Heart right ventricle (tissue), 16 donors: ENCODE measurements around the gene SULF2. TPM values are rescaled to one million over a fixed set of nuclear protein-coding genes. Genes with fewer than 3 reads are reported as not detected.

Experiments used
- ATAC-seq, 8 donors: fragments of 200-7000 bp; cut with Tn5 transposase; one replicate each; pipeline ENCODE4 v1.9.1; 2020; ENCODE audit warnings: mild to moderate bottlenecking in 8 of 8, moderate library complexity in 8 of 8, moderate number of reproducible peaks in 1 of 8
- DNase-seq, 2 donors: peaks; one replicate each; pipeline ENCODE4 v3.0.0-alpha.2; 2020
- H3K27ac ChIP-seq, 10 donors: fragments of 200-600 bp; sonication (generic) in 2 of 10; one replicate each; pipeline versions ENCODE4 v1.5.0 to v1.8.0; 2020 to 2022; ENCODE audit warnings: mild to moderate bottlenecking in 3 of 10
- H3K27me3 ChIP-seq, 7 donors: fragments of 200-600 bp; one replicate each; pipeline ENCODE4 v1.8.0; 2021 to 2022; ENCODE audit warnings: mild to moderate bottlenecking in 2 of 7
- H3K36me3 ChIP-seq, 9 donors: fragments of 200-600 bp; sonication (generic) in 1 of 9; one replicate each; pipeline versions ENCODE4 v1.5.0 to v1.8.0; 2020 to 2022; ENCODE audit warnings: mild to moderate bottlenecking in 2 of 9
- H3K4me1 ChIP-seq, 9 donors: fragments of 200-600 bp; sonication (generic) in 1 of 9; one replicate each; pipeline versions ENCODE4 v1.5.0 to v1.8.0; 2020 to 2022; ENCODE audit warnings: mild to moderate bottlenecking in 4 of 9
- H3K4me3 ChIP-seq, 10 donors: fragments of 200-600 bp; sonication (generic) in 2 of 10; one replicate each; pipeline versions ENCODE4 v1.5.0 to v1.8.0; 2020 to 2022; ENCODE audit warnings: mild to moderate bottlenecking in 7 of 10, moderate library complexity in 2 of 10
- H3K9me3 ChIP-seq, 11 donors: fragments of 200-600 bp in 10 of 11; sonication (generic) in 2 of 11; one replicate each; pipeline versions ENCODE4 v1.5.0 to v1.8.0; 2013 to 2022; ENCODE audit warnings: mild to moderate bottlenecking in 2 of 11, control low read depth in 1 of 11, moderate library complexity in 1 of 11
- WGBS, 2 donors: extraction: QIAGEN DNeasy Blood & Tissue Kit; methylation state at CpG; one replicate each; pipeline ENCODE4 v1.1.7; 2013; ENCODE audit warnings: inconsistent platforms in 1 of 2; 5-methylcytosine and 5-hydroxymethylcytosine counted together
- intact Hi-C, 10 donors: fragments of 100-400 bp; cut with DNase I; formaldehyde crosslinking; loops; one replicate each; pipeline versions ENCODE4 v1.11.1 to v1.14.2; 2022
- polyA plus RNA-seq, 2 donors: library from polyadenylated mRNA; stranded (reverse); fragments of 200-250 nt; gene quantifications; one replicate each; pipeline ENCODE4 v1.2.3, GENCODE V29; 2013
- total RNA-seq, 10 donors: library from RNA; stranded (reverse); fragmentation: NEBNext Ultra II Directional in 3 of 10; extraction: Animal tissue kit (Norgen Biotek cat#: 25700) in 3 of 10; gene quantifications; one replicate each; pipeline versions ENCODE4 v1.2.1 to v1.2.4, GENCODE V29; 2021 to 2023
- TF ChIP-seq, protein P1 (sequence below), 9 donors: fragments of 200-600 bp; sonication (generic) in 2 of 9; IDR thresholded peaks; one replicate each; pipeline versions ENCODE4 v1.5.0 to v1.8.0; 2021 to 2022; ENCODE audit warnings: antibody characterized with exemption in 9 of 9, mild to moderate bottlenecking in 5 of 9, moderate library complexity in 1 of 9
- donor health status: Arrhythmogenic right ventricular cardiomyopathy.
- donor health status: ischemic (EF 13 %, LVEDD 7.1; RV severe dilation, severe dysfunction).
- donor health status: healthy with polysubstance abuse.
- donor health status: DM: no; HTN: yes; CAD: no.
- donor health status: DM: no; HTN: no; CAD: no.
- donor health status: ischemic (EF 25% LVEDD 6.9; RV normal size, moderate dysfunction).
- donor health status: ischemic (EF 25% LVEDD 5.7; RV mildly dilated, moderate dysfunction).
- donor health status: healthy.
- donor health status: DM: yes; HTN: yes; CAD: no.
- donor health status: Ischemic cardiomyopathy.
- donor health status: ischemic (EF 35%, LVEDD 5.7; RV mildly dilated, moderate dysfunction).
- donor health status: nonischemic (EF 11% LVEDD 7.7; RV severe dilation, severe dysfunction).
- donor health status: DM: yes; HTN: yes; CAD: no.
- donor health status: PGD.
- donor health status: ischemic (EF 29% LVEDD 5.4; RV normal size, mild dysfunction).
- donor health status: nonischemic (EF 23%, LVEDD 6.1; RV moderate dilation, normal function).

The SULF2 gene
- total and polyA plus RNA-seq, 12 donors, result 16.7 to 40.6 (median 26.4) TPM

DNA sequence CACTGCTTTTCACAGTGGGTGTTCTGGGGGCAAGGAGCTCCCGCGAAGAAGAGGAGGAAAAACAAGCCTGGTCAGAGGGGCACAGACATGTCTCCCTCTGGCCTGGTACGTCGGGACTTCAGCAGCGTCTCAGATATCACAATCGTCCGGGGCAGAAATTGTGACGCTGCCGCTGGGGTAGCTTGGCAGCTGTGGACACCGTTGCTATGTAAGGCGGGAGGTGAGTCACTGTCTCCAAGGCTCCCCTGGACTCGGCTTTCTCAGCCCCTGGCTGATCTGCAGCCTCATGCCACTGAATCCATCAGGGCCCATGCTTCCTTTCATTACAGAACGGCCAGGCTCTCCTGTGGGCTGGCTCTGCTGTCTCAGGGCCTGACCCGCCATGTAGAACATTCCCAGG, 98.7 kb downstream of the SULF2 start:
- no peak overlapping the region for H3K27ac ChIP-seq
- intact Hi-C loops, result loop anchor here in 3 of 10 donors (10.0 kb wide), 2 partner anchors 98 to 608 kb away; partner anchors contain the start of gene SULF2 (in 2 of the 3)
- ATAC-seq, result no peak

DNA sequence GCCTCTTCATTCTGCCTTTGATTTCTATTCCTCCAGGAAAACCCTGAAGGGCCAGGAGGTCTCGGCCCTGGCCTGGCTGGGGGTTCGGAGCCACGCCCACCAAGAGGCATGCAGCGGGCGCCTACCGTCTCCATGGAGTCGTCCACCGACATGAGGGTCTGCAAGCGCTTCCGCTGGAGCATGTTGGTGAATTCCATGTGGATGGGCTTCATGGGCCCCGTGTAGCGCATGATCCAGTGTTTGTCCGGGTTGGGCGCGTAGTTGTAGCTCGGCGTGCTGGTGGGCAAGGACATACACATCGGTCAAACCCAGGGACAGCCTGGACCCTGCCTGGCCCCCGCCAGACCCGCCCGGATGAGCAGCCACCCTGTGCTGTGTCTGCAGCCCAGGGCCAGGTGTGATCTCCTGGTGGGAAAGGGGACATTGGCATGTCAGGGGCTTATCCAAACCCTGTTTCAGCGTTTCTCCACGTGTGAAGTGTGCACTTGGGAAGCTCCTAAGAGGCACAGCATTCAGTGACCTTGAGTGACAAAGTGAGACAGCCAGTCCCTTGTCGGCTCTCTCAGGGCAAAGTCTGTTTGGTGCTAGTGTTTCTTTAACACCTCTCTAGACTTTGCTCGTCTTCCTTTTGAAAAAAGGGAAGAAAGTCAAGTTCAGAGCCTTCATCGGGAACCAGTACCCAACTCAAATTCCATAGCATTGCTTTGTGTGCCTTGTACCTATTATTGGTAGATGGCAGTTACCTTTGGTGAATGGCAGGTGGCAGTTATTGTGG, 100.8 kb downstream of the SULF2 start:
- TF ChIP-seq, protein P1, sequence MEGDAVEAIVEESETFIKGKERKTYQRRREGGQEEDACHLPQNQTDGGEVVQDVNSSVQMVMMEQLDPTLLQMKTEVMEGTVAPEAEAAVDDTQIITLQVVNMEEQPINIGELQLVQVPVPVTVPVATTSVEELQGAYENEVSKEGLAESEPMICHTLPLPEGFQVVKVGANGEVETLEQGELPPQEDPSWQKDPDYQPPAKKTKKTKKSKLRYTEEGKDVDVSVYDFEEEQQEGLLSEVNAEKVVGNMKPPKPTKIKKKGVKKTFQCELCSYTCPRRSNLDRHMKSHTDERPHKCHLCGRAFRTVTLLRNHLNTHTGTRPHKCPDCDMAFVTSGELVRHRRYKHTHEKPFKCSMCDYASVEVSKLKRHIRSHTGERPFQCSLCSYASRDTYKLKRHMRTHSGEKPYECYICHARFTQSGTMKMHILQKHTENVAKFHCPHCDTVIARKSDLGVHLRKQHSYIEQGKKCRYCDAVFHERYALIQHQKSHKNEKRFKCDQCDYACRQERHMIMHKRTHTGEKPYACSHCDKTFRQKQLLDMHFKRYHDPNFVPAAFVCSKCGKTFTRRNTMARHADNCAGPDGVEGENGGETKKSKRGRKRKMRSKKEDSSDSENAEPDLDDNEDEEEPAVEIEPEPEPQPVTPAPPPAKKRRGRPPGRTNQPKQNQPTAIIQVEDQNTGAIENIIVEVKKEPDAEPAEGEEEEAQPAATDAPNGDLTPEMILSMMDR (IDR thresholded peaks at IDR 0.05), result no peak
- H3K36me3 ChIP-seq, result peaks cover 0 to 52% (median 5%) of the 10 kb centered on the region in 9 donors
- DNase-seq (no peak), ATAC-seq (no peak)
- 92 to 93% methylated on average over 26 of the region's 26 CpGs for WGBS, 2 donors
- peaks cover 0 to 1% (median 0%) of the 10 kb centered on the region in 11 donors for H3K9me3 ChIP-seq
- no peak overlapping the region for H3K4me3 ChIP-seq
- intact Hi-C loops, result loop anchor here in 5 of 10 donors (5.0 to 10.0 kb wide), 4 partner anchors 98 to 610 kb away; partner anchors contain the start of gene SULF2 (in 3 of the 5)
- no peak overlapping the region for H3K27ac ChIP-seq
- peaks cover 9 to 30% (median 20%) of the 10 kb centered on the region in 9 donors for H3K4me1 ChIP-seq
- H3K27me3 ChIP-seq, result no peaks in the 10 kb centered on the region

More for the DNA sequence above, 98.7 kb downstream of the SULF2 start:
- TF ChIP-seq, protein P1 (IDR thresholded peaks at IDR 0.05), result no peak
- DNase-seq, result no peak
- Histone ChIP-seq H3K4me1 (peaks cover 8 to 20% (median 16%) of the 10 kb centered on the region in 9 donors), H3K27me3 (no peaks in the 10 kb centered on the region), H3K4me3 (no peak overlapping the region), H3K36me3 (peaks cover 0 to 59% (median 6%) of the 10 kb centered on the region in 9 donors), H3K9me3 (peaks cover 0 to 17% (median 12%) of the 10 kb centered on the region in 11 donors)
- 77 to 82% methylated on average over 14 of the region's 14 CpGs for WGBS, 2 donors

DNA sequence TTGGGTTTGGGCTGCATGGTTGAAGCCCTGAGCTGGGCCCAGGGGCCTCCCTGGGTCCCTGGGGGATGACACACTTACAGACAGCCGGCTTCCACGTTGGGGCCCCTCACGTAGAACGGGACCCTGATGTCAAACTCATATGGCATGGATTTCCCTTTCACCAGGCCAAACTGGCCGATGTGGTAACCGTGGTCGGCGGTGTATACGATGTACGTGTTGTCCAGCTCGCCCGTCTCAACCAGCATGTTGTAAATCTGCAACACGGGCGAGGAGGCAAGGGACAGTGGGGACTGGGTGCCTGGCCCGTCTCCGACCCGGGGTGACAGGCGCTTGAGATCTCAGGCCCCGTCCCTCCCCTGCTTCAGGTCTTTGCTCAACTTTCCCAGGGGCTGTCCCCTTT, 102.4 kb downstream of the SULF2 start:
- Histone ChIP-seq H3K9me3 (peaks cover 0 to 3% (median 0%) of the 10 kb centered on the region in 11 donors), H3K4me3 (no peak overlapping the region), H3K36me3 (peaks cover 0 to 47% (median 0%) of the 10 kb centered on the region in 9 donors), H3K4me1 (peaks cover 9 to 34% (median 20%) of the 10 kb centered on the region in 9 donors), H3K27ac (peak overlapping the region in 6 of 10 donors; percentile 22 to 79 (median 62)), H3K27me3 (no peaks in the 10 kb centered on the region)
- 84 to 90% methylated on average over 19 of the region's 19 CpGs for WGBS, 2 donors
- no peak for DNase-seq
- intact Hi-C loops, result loop anchor here in 6 of 10 donors (1.0 to 10.0 kb wide), 5 partner anchors 22 to 612 kb away; partner anchors contain the start of gene SULF2 (in 3 of the 6)
- TF ChIP-seq, protein P1 (IDR thresholded peaks at IDR 0.05), result no peak
- ATAC-seq, result peak in 1 of 8 donors; percentile 6

DNA sequence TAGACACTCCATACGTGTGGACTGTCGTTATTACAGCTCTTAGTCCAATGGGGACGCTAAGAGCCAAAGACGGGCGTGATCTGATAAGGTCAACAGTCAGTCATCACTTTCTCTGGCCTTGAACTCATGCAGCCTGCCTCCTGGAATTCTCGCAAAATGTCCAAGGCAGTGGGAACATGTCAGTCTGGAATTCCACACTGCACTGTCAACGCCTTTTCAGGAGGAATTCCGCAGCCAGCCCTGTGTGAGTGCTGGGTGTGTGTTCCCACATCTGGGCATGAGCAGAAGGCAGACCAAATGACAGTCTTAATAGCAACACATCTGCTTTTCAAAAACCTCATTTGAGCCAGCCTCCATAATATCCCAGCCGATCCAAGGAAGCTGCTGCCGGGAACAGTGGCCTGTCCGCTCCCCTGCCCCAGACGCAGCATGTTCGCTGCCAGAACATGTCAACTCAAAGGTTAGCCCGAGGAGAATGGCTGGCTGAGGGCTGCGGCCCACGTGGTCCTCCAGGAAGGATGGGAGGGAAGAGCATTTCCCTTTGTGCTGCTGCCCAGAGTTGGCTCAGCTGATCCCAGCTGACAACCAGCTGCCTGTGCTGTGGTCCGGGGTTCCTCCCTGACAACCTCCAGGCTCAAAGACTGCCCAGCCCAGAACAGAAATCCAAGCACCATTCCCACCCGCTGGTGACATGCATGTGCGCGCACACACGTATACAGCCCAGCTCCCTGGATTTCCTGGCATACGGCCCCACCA, 103.1 kb downstream of the SULF2 start:
- intact Hi-C loops, result loop anchor here in 6 of 10 donors (1.0 to 10.0 kb wide), 5 partner anchors 23 to 613 kb away; partner anchors contain the start of gene SULF2 (in 3 of the 6)
- ATAC-seq, result peak; percentile 87 to 94 (median 91)
- Histone ChIP-seq H3K4me1 (peaks cover 9 to 36% (median 20%) of the 10 kb centered on the region in 9 donors), H3K9me3 (peaks cover 0 to 3% (median 0%) of the 10 kb centered on the region in 11 donors), H3K4me3 (no peak overlapping the region), H3K27me3 (no peaks in the 10 kb centered on the region), H3K36me3 (peaks cover 0 to 47% (median 0%) of the 10 kb centered on the region in 9 donors), H3K27ac (peak overlapping the region in 8 of 10 donors; percentile 10 to 79 (median 61))
- DNase-seq, result peak; percentile 76 to 80
- WGBS, 2 donors, result 19 to 23% methylated on average over 22 of the region's 22 CpGs
- TF ChIP-seq, protein P1 (IDR thresholded peaks at IDR 0.05), result no peak
